ENCODE measurements around the gene SLC12A5. TPM values are rescaled to one million over a fixed set of nuclear protein-coding genes. Genes with fewer than 3 reads are reported as not detected.

The SLC12A5 gene
- total RNA-seq, 1 donor from 2014 or later: 1.2 TPM

DNA sequence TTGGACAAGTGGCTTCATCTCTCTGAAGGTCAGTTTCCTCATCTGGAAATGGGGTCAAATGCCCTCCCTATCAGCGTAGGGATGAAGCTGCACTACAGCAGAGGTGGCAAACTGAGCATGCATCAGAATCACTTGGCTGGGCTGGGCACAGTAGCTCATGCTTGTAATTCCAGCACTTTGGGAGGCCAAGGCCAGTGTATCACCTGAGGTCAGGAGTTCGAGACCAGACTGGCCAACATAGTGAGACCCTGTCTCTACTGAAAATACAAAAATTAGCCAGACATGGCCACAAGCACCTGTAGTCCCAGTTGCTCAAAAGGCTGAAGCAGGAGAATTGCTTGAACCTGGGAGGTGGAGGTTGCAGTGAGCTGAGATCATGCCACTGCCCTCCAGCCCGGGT lies 27.0 kb upstream of the SLC12A5 start:
- intact Hi-C loops (cut with DNase I): no loop called here
- no peak for TF ChIP-seq CTCF (IDR thresholded peaks at IDR 0.05)
- ATAC-seq (no peak), DNase-seq (no peak)
- Histone ChIP-seq H3K27ac (no peak overlapping the region), H3K4me3 (no peak overlapping the region), H3K9me3 (no peaks in the 10 kb centered on the region), H3K27me3 (ENCODE audit: low read depth) (peaks cover 40% of the 10 kb centered on the region), H3K4me1 (peaks cover 21% of the 10 kb centered on the region), H3K36me3 (no peaks in the 10 kb centered on the region)

DNA sequence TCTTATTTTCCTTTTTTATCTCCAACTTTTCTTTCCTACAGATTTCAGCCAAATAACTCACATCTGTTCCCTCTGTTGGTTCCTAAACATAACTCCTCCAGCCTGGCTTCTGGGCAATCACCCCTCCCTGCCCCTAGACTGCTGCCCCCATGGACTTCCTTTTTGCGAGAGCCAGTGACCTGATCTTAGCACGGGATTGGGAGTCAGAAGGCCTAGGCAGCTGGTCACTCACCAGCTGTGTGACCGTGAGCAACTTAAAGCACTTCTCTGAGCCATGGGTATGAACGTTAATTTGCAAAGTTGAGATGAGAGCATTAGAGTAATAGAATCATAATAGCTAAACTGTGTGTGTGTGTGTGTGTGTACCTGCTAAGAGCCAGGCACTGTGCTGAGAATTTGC lies 24.8 kb upstream of the SLC12A5 start:
- peaks cover 21% of the 10 kb centered on the region for H3K4me1 ChIP-seq
- peaks cover 31% of the 10 kb centered on the region for H3K27me3 ChIP-seq (ENCODE audit: low read depth)
- peak; percentile 48 to 67 for ATAC-seq

DNA sequence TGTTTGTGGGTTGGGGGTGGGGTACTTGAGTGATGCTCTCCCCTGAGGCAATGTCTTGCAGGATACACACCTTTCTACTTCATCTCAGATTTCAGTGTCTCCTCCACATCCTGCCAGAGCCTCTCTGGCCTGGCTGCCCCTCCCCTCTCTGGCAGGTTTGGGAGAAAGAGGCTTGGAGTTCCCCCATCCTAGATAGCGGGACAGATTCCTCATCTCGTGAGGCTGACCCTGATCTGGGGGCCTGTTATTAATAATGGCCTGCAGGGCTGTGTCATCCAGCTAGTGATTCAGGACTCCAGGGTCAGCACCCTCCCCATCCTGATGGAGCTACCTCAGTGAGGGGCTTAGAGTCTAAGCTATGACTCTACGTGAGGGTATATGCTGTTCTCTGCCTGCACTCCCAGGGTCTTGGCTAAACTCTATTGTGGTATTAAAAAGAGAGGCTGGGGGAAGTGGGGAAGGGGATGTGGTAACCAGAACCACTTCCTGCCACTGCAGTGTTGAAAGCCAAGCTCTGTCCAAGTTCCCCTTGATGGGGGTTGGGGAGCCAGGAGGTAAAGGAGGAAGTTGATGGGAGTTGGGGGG lies 24.0 kb upstream of the SLC12A5 start:
- peak; percentile 83 to 84 for ATAC-seq
- H3K4me1 ChIP-seq: peaks cover 22% of the 10 kb centered on the region
- DNase-seq: no peak
- no peak overlapping the region for H3K27ac ChIP-seq
- no peaks in the 10 kb centered on the region for H3K36me3 ChIP-seq
- no peak overlapping the region for H3K4me3 ChIP-seq
- peaks cover 31% of the 10 kb centered on the region for H3K27me3 ChIP-seq (ENCODE audit: low read depth)
- H3K9me3 ChIP-seq: no peaks in the 10 kb centered on the region
- no peak for TF ChIP-seq CTCF (IDR thresholded peaks at IDR 0.05)
- intact Hi-C loops (cut with DNase I): no loop called here

More for the DNA sequence above, 24.8 kb upstream of the SLC12A5 start:
- no peak for TF ChIP-seq CTCF (IDR thresholded peaks at IDR 0.05)
- Histone ChIP-seq H3K36me3 (no peaks in the 10 kb centered on the region), H3K27ac (no peak overlapping the region), H3K4me3 (no peak overlapping the region), H3K9me3 (no peaks in the 10 kb centered on the region)
- no peak for DNase-seq
- intact Hi-C loops (cut with DNase I): no loop called here

- no peak for TF ChIP-seq CTCF (IDR thresholded peaks at IDR 0.05)
- H3K4me1 ChIP-seq: peaks cover 33% of the 10 kb centered on the region
- ATAC-seq (no peak), DNase-seq (no peak)
- peaks cover 36% of the 10 kb centered on the region for H3K27me3 ChIP-seq (ENCODE audit: low read depth)
- H3K9me3 ChIP-seq: no peaks in the 10 kb centered on the region
- intact Hi-C loops (cut with DNase I): no loop called here
- no peak overlapping the region for H3K27ac ChIP-seq
- H3K4me3 ChIP-seq: no peak overlapping the region
- no peaks in the 10 kb centered on the region for H3K36me3 ChIP-seq
These were observed 22.9 kb upstream of the SLC12A5 start for GRCh38 chr20:46006022-46006705.

- no peak for ATAC-seq
- no peak for DNase-seq
- no peaks in the 10 kb centered on the region for H3K9me3 ChIP-seq
- no peak overlapping the region for H3K27ac ChIP-seq
- H3K4me3 ChIP-seq: no peak overlapping the region
- H3K36me3 ChIP-seq: no peaks in the 10 kb centered on the region
- intact Hi-C loops (cut with DNase I): no loop called here
- no peak for TF ChIP-seq CTCF (IDR thresholded peaks at IDR 0.05)
- peaks cover 39% of the 10 kb centered on the region for H3K27me3 ChIP-seq (ENCODE audit: low read depth)
- peaks cover 33% of the 10 kb centered on the region for H3K4me1 ChIP-seq
These were observed 22.1 kb upstream of the SLC12A5 start for GRCh38 chr20:46006964-46007363.

Measured in lower lobe of right lung (tissue), 2 donors.